Measurements from ENCODE around the gene MKRN2OS. TPM values are rescaled to one million over a fixed set of nuclear protein-coding genes. Genes with fewer than 3 reads are reported as not detected.

MKRN2OS gene
- total RNA-seq, 1 donor from 2014 or later, result not detected

DNA sequence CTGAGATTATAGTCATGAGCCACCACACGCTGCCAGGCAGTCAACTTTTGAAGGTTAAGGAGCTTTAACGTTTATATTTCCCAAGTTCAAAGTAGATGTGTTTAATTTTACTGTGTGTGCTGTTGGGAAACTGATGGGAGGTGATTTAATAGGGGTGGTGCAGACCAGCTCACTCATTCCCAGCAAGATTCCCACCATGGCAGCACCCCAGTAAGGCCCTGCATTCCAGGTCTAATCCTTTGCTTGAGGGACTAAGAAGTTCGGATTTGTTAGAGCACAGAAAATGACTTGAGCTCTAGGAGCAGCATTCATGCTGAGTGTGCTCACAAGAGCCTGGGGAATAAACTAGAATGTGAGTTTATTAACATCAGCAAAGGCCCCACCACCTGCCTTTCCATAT is 35.8 kb downstream of the MKRN2OS start:
- peak overlapping the region; percentile 91 for H3K27ac Mint-ChIP-seq (ENCODE audit: unreplicated experiment)
- H3K9me3 Mint-ChIP-seq (ENCODE audit: low read depth), result no peaks in the 10 kb centered on the region
- no peak for DNase-seq (ENCODE audit: low spot score)
- no peaks in the 10 kb centered on the region for H3K27me3 Mint-ChIP-seq (ENCODE audit: low read depth)
- TF ChIP-seq, protein P1, sequence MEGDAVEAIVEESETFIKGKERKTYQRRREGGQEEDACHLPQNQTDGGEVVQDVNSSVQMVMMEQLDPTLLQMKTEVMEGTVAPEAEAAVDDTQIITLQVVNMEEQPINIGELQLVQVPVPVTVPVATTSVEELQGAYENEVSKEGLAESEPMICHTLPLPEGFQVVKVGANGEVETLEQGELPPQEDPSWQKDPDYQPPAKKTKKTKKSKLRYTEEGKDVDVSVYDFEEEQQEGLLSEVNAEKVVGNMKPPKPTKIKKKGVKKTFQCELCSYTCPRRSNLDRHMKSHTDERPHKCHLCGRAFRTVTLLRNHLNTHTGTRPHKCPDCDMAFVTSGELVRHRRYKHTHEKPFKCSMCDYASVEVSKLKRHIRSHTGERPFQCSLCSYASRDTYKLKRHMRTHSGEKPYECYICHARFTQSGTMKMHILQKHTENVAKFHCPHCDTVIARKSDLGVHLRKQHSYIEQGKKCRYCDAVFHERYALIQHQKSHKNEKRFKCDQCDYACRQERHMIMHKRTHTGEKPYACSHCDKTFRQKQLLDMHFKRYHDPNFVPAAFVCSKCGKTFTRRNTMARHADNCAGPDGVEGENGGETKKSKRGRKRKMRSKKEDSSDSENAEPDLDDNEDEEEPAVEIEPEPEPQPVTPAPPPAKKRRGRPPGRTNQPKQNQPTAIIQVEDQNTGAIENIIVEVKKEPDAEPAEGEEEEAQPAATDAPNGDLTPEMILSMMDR (IDR thresholded peaks at IDR 0.05), result no peak
- H3K4me3 Mint-ChIP-seq (ENCODE audit: unreplicated experiment), result no peak overlapping the region
- no peaks in the 10 kb centered on the region for H3K36me3 Mint-ChIP-seq (ENCODE audit: low read depth)
- H3K4me1 Mint-ChIP-seq (ENCODE audit: low read depth), result peaks cover 39% of the 10 kb centered on the region

DNA sequence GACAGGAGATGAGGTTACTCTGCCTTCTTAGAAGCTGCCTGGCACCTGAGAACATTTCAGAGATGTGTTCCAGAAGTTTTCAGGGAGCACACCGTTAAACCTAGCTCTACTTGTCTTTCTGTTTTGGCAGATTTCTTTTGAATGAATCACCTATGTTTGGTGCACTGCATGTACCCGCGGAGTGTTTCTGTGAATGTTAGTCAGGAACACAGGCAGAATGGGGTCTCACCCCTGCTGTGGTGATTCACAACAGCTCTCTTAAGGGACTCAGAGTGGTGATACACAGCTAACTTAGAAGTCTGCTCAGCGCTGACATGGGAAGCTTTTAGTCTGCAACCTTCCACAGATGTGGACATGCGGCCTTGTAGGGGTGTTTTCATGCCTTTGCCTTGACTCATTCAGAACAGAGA is 37.0 kb downstream of the MKRN2OS start:
- peaks cover 39% of the 10 kb centered on the region for H3K4me1 Mint-ChIP-seq (ENCODE audit: low read depth)
- DNase-seq (ENCODE audit: low spot score), result no peak
- TF ChIP-seq, protein P1 (IDR thresholded peaks at IDR 0.05), result no peak
- no peaks in the 10 kb centered on the region for H3K9me3 Mint-ChIP-seq (ENCODE audit: low read depth)
- H3K4me3 Mint-ChIP-seq (ENCODE audit: unreplicated experiment), result peak overlapping the region; percentile 23
- H3K27me3 Mint-ChIP-seq (ENCODE audit: low read depth), result no peaks in the 10 kb centered on the region
- peak overlapping the region; percentile 91 for H3K27ac Mint-ChIP-seq (ENCODE audit: unreplicated experiment)
- peaks cover 3% of the 10 kb centered on the region for H3K36me3 Mint-ChIP-seq (ENCODE audit: low read depth)

DNA sequence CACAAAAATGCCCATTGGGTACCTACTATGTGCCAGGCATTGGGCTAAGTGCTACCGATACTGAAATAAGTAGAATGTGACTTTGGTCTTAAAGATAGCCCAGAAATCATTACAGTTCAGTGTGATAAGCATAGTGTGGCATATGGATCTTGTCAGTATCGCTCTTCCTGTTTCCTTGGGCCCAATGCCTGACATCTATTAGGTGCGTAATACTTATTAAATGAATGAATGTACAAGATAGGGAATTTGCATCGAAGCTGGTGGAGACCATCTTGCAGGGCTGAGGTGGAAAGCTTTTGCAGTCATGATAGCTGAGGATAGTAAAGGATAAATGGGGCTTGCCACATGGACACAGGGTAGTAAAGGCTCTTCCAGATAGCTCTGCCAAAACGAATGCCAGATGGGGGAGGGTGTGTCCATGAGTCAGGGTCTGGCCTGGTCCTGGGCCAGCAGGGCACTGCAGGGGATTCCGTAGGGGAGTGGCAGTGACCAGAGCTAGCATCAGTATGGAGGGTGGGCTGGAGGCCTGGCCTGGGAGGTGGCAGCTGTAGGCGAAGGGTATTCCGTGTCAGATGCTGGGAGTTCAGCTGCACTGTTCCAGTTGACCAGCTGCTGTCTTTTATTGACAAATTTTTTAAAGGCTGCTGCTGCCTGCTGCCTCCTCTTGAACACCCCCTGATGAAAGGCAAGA is 37.6 kb downstream of the MKRN2OS start:
- Mint-ChIP-seq H3K4me3 (ENCODE audit: unreplicated experiment) (peak overlapping the region; percentile 23), H3K9me3 (ENCODE audit: low read depth) (no peaks in the 10 kb centered on the region), H3K36me3 (ENCODE audit: low read depth) (peaks cover 6% of the 10 kb centered on the region), H3K4me1 (ENCODE audit: low read depth) (peaks cover 39% of the 10 kb centered on the region), H3K27me3 (ENCODE audit: low read depth) (no peaks in the 10 kb centered on the region), H3K27ac (ENCODE audit: unreplicated experiment) (peak overlapping the region; percentile 91)
- TF ChIP-seq, protein P1 (IDR thresholded peaks at IDR 0.05), result no peak
- DNase-seq (ENCODE audit: low spot score), result no peak

DNA sequence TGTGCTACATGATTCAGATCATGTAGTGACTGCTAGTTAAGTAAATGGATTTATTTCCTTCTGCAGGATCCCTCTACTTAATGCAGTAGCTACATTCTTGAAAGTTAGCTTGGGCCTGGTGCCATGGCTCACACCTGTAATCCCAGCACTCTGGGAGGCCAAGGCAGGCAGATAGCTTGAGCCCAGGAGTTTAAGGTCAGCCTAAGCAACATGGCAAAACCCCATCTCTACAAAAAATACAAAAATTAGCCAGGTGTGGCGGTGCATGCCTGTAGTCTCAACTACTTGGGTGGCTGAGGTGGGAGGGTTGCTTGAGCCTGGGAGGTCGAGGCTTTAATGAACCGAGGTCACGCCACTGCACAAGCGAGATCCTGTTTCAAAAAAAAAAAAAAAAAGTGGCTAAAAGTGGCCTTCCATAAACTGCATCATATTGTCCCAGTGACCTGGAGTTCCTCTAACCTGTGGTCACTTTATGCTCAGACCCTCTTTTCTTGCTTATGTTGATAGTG is 39.0 kb downstream of the MKRN2OS start:
- H3K9me3 Mint-ChIP-seq (ENCODE audit: low read depth), result no peaks in the 10 kb centered on the region
- no peaks in the 10 kb centered on the region for H3K27me3 Mint-ChIP-seq (ENCODE audit: low read depth)
- DNase-seq (ENCODE audit: low spot score), result no peak
- H3K4me3 Mint-ChIP-seq (ENCODE audit: unreplicated experiment), result no peak overlapping the region
- TF ChIP-seq, protein P1 (IDR thresholded peaks at IDR 0.05), result no peak
- peaks cover 38% of the 10 kb centered on the region for H3K4me1 Mint-ChIP-seq (ENCODE audit: low read depth)
- peaks cover 6% of the 10 kb centered on the region for H3K36me3 Mint-ChIP-seq (ENCODE audit: low read depth)
- H3K27ac Mint-ChIP-seq (ENCODE audit: unreplicated experiment), result no peak overlapping the region

DNA sequence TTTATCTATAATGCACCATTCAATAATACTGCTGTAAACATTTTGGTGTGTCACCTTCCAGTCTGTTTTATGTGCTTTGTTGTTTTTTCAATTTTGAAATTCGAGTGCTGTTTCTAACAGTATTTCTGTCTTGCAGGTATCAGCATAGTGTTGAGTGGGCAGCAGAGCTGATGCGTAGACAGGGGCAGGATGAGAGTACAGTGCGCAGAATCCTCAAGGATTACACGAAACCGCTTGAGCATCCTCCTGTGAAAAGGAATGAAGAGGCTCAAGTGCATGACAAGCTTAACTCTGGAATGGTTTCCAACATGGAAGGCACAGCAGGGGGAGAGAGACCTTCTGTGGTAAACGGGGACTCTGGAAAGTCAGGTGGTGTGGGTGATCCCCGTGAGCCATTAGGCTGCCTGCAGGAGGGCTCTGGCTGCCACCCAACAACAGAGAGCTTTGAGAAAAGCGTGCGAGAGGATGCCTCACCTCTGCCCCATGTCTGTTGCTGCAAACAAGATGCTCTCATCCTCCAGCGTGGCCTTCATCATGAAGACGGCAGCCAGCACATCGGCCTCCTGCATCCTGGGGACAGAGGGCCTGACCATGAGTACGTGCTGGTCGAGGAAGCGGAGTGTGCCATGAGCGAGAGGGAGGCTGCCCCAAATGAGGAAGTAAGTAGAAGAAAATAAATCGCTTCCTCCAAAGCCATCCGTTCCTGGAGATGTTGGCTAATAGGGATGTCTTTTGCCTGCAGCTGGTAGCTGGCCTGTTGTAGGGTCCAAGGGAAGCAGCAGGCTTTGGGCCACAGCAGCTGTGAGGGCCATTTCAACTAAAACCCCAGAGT is 42.0 kb downstream of the MKRN2OS start:
- no peaks in the 10 kb centered on the region for H3K27me3 Mint-ChIP-seq (ENCODE audit: low read depth)
- no peak for DNase-seq (ENCODE audit: low spot score)
- no peaks in the 10 kb centered on the region for H3K9me3 Mint-ChIP-seq (ENCODE audit: low read depth)
- H3K36me3 Mint-ChIP-seq (ENCODE audit: low read depth), result peaks cover 7% of the 10 kb centered on the region
- H3K4me3 Mint-ChIP-seq (ENCODE audit: unreplicated experiment), result no peak overlapping the region
- H3K27ac Mint-ChIP-seq (ENCODE audit: unreplicated experiment), result no peak overlapping the region
- TF ChIP-seq, protein P1 (IDR thresholded peaks at IDR 0.05), result no peak
- H3K4me1 Mint-ChIP-seq (ENCODE audit: low read depth), result peaks cover 13% of the 10 kb centered on the region

Data from chondrocyte (in vitro differentiated cells).